IMR-90 (cell line): ENCODE data around the gene CARMIL1. TPM values are rescaled to one million over a fixed set of nuclear protein-coding genes. Genes with fewer than 3 reads are reported as not detected.

Experiments
- ATAC-seq: fragments of 200-7000 bp; cut with Tn5 transposase; 2 replicates; pipeline ENCODE4 v1.9.1; 2020; ENCODE audit warnings: low read depth, mild to moderate bottlenecking, moderate library complexity
- BruUV-seq: library from RNA; stranded (reverse); fragments of 400-500 nt; replicated peaks from 2 replicates; lab custom pipeline; 2021; lab: Mats Ljungman, UMichigan
- CTCF ChIA-PET: fragments of 300-600 bp; formaldehyde crosslinking; extraction: SDS; loops from one replicate; lab custom pipeline; 2021; ENCODE audit warnings: antibody characterized with exemption; lab: Yijun Ruan, JAX
- POLR2A ChIA-PET: fragments of 300-600 bp; sonication (Branson Sonifier 250); formaldehyde crosslinking; loops from one replicate; lab custom pipeline; 2022; ENCODE audit warnings: antibody characterized with exemption; ENCODE audit not compliant: unreplicated experiment; lab: Charles Lee
- DNase-seq: peaks from one replicate; pipeline ENCODE4 v3.0.0; 2013
- H2AFZ ChIP-seq: replicated peaks from 2 replicates; pipeline ENCODE3; 2013; ENCODE audit warnings: low read length, mild to moderate bottlenecking; ENCODE audit not compliant: poor library complexity
- H2AK5ac ChIP-seq: 2 replicates; pipeline ENCODE4 v1.6.1; 2013; ENCODE audit warnings: low read depth, low read length, inconsistent platforms
- H2AK9ac ChIP-seq: replicated peaks from 2 replicates; pipeline ENCODE3; 2013; ENCODE audit warnings: mild to moderate bottlenecking, low read depth, low read length, moderate library complexity; ENCODE audit not compliant: poor library complexity
- H2BK120ac ChIP-seq: 2 replicates; pipeline ENCODE4 v1.6.1; 2013; ENCODE audit warnings: low read depth, low read length, inconsistent platforms
- H2BK15ac ChIP-seq: 3 replicates; pipeline ENCODE4 v1.6.1; 2013; ENCODE audit warnings: low read depth, low read length, inconsistent platforms
- H2BK20ac ChIP-seq: 2 replicates; pipeline ENCODE4 v1.6.1; 2013; ENCODE audit warnings: low read depth, mild to moderate bottlenecking, inconsistent platforms, low read length, moderate library complexity
- H2BK5ac ChIP-seq: 2 replicates; pipeline ENCODE4 v1.6.1; 2013; ENCODE audit warnings: mild to moderate bottlenecking, low read depth, low read length, inconsistent platforms; ENCODE audit not compliant: poor library complexity, severe bottlenecking
- H3K14ac ChIP-seq: replicated peaks from 2 replicates; pipeline ENCODE4 v1.6.1; 2013; ENCODE audit warnings: low read depth, low read length, inconsistent platforms
- H3K18ac ChIP-seq: 2 replicates; pipeline ENCODE4 v1.6.1; 2013; ENCODE audit warnings: low read depth, low read length, control low read depth
- H3K23ac ChIP-seq: 2 replicates; pipeline ENCODE4 v1.6.1; 2013; ENCODE audit warnings: low read depth, low read length, inconsistent platforms
- H3K27ac ChIP-seq: 2 replicates; pipeline ENCODE4 v1.5.1; 2013; ENCODE audit warnings: mild to moderate bottlenecking, control low read depth, low read length; ENCODE audit not compliant: insufficient read depth
- H3K27me3 ChIP-seq: 2 replicates; pipeline ENCODE4 v1.6.1; 2013; ENCODE audit warnings: low read length; ENCODE audit not compliant: control insufficient read depth, insufficient read depth
- H3K36me3 ChIP-seq: 2 replicates; pipeline ENCODE4 v1.6.1; 2013; ENCODE audit warnings: low read length, mixed read lengths; ENCODE audit not compliant: control insufficient read depth, insufficient read depth
- H3K4ac ChIP-seq: 2 replicates; pipeline ENCODE4 v1.6.1; 2013; ENCODE audit warnings: low read depth, low read length, inconsistent platforms
- H3K4me1 ChIP-seq: 2 replicates; pipeline ENCODE4 v1.6.1; 2013; ENCODE audit warnings: low read length, mixed read lengths; ENCODE audit not compliant: control insufficient read depth, insufficient read depth
- H3K4me2 ChIP-seq: 2 replicates; pipeline ENCODE4 v1.6.1; 2013; ENCODE audit warnings: low read depth, mild to moderate bottlenecking, control low read depth, low read length, moderate library complexity
- H3K4me3 ChIP-seq: 2 replicates; pipeline ENCODE4 v1.5.1; 2013; ENCODE audit warnings: low read depth, mild to moderate bottlenecking, control low read depth, low read length, moderate library complexity; ENCODE audit not compliant: insufficient read depth
- H3K56ac ChIP-seq: 2 replicates; pipeline ENCODE4 v1.6.1; 2013; ENCODE audit warnings: low read length, inconsistent platforms; ENCODE audit not compliant: insufficient read depth; ENCODE audit errors: extremely low read depth
- H3K79me1 ChIP-seq, 2 experiments: 2 replicates each; pipeline ENCODE4 v1.6.1; 2013; ENCODE audit warnings: low read length in 2 of 2, inconsistent platforms in 1 of 2, low read depth in 1 of 2
- H3K9ac ChIP-seq: 2 replicates; pipeline ENCODE4 v1.6.1; 2013; ENCODE audit warnings: low read depth, low read length, control low read depth
- H3K9me1 ChIP-seq: 2 replicates; pipeline ENCODE4 v1.6.1; 2013; ENCODE audit warnings: low read length, inconsistent platforms; ENCODE audit not compliant: insufficient read depth
- H3K9me3 ChIP-seq: 2 replicates; pipeline ENCODE4 v1.6.1; 2013; ENCODE audit warnings: low read length; ENCODE audit not compliant: control insufficient read depth, insufficient read depth
- H4K20me1 ChIP-seq: 2 replicates; pipeline ENCODE4 v1.6.1; 2013; ENCODE audit warnings: low read length, inconsistent platforms; ENCODE audit not compliant: insufficient read depth
- H4K5ac ChIP-seq: 2 replicates; pipeline ENCODE4 v1.6.1; 2013; ENCODE audit warnings: mild to moderate bottlenecking, low read depth, low read length, control low read depth
- H4K8ac ChIP-seq, 2 experiments: 2 replicates each; pipeline ENCODE4 v1.6.1; 2013; ENCODE audit warnings: low read depth in 2 of 2, low read length in 2 of 2, control low read depth in 1 of 2, inconsistent platforms in 1 of 2
- H4K91ac ChIP-seq: 2 replicates; pipeline ENCODE4 v1.6.1; 2013; ENCODE audit warnings: low read depth, low read length, inconsistent platforms; ENCODE audit not compliant: insufficient read depth
- BHLHE40 ChIP-seq: fragments of 150-350 bp; IDR thresholded peaks from 2 replicates; pipeline ENCODE4 v1.6.1; 2016; ENCODE audit warnings: mild to moderate bottlenecking, low read depth, low read length
- CEBPB ChIP-seq: IDR thresholded peaks from 2 replicates; pipeline ENCODE4 v1.6.1; 2012; ENCODE audit warnings: low read depth, low read length, improper control_type of control experiment
- CHD1 ChIP-seq: IDR thresholded peaks from 2 replicates; pipeline ENCODE4 v1.6.1; 2012; ENCODE audit warnings: low read depth, low read length, improper control_type of control experiment
- ELK1 ChIP-seq: fragments of 150-350 bp; IDR thresholded peaks from 2 replicates; pipeline ENCODE4 v1.6.1; 2016; ENCODE audit warnings: low read depth, mild to moderate bottlenecking, low read length, moderate library complexity, borderline replicate concordance
- FOS ChIP-seq: fragments of 150-350 bp; IDR thresholded peaks from 2 replicates; pipeline ENCODE4 v1.6.1; 2016; ENCODE audit warnings: low read depth, low read length
- MAFK ChIP-seq: IDR thresholded peaks from 2 replicates; pipeline ENCODE4 v1.6.1; 2012; ENCODE audit warnings: low read depth, low read length, improper control_type of control experiment
- MAZ ChIP-seq: IDR thresholded peaks from 2 replicates; pipeline ENCODE4 v1.6.1; 2012; ENCODE audit warnings: low read depth, mild to moderate bottlenecking, low read length, improper control_type of control experiment, moderate library complexity, borderline replicate concordance
- MXI1 ChIP-seq: IDR thresholded peaks from 2 replicates; pipeline ENCODE4 v1.6.1; 2012; ENCODE audit warnings: low read depth, mild to moderate bottlenecking, low read length, moderate library complexity, borderline replicate concordance
- NFE2L2 ChIP-seq: fragments of 150-350 bp; IDR thresholded peaks from 2 replicates; pipeline ENCODE4 v1.6.1; 2016; ENCODE audit warnings: low read depth, mild to moderate bottlenecking, low read length
- POLR2A ChIP-seq: IDR thresholded peaks from 2 replicates; pipeline ENCODE4 v1.6.1; 2012; ENCODE audit warnings: mild to moderate bottlenecking, low read depth, low read length
- RAD21 ChIP-seq: IDR thresholded peaks from 2 replicates; pipeline ENCODE4 v1.6.1; 2012; ENCODE audit warnings: low read length, improper control_type of control experiment
- RCOR1 ChIP-seq: IDR thresholded peaks from 2 replicates; pipeline ENCODE4 v1.6.1; 2012; ENCODE audit warnings: mild to moderate bottlenecking, low read length, improper control_type of control experiment; ENCODE audit not compliant: insufficient replicate concordance
- RFX5 ChIP-seq: IDR thresholded peaks from 2 replicates; pipeline ENCODE4 v1.8.0; 2012; ENCODE audit warnings: low read depth, mild to moderate bottlenecking, low read length, moderate library complexity
- SMC3 ChIP-seq: fragments of 150-350 bp; IDR thresholded peaks from 2 replicates; pipeline ENCODE4 v1.6.1; 2016; ENCODE audit warnings: low read depth, mild to moderate bottlenecking, antibody characterized with exemption, low read length, moderate library complexity
- USF2 ChIP-seq: fragments of 150-350 bp; IDR thresholded peaks from 2 replicates; pipeline ENCODE4 v1.6.1; 2017; ENCODE audit warnings: mild to moderate bottlenecking, antibody characterized with exemption, low read length, low read depth
- WGBS, 2 experiments: methylation state at CpG; one replicate each; pipeline versions ENCODE4 v1.1.5 to v1.1.7; 2013; ENCODE audit warnings: missing lambda C conversion rate in 2 of 2; ENCODE audit not compliant: insufficient read length in 1 of 2; ENCODE audit errors: extremely low coverage in 2 of 2; 5-methylcytosine and 5-hydroxymethylcytosine counted together
- dilution Hi-C: fragments of 300-500 bp; cut with HindIII; formaldehyde crosslinking; loops from one replicate; pipeline ENCODE4 v1.14.3; 2018; ENCODE audit warnings: low sequenced_read_pairs; ENCODE audit not compliant: unreplicated experiment
- in situ Hi-C: fragments of 300-500 bp; cut with MboI; formaldehyde crosslinking; loops from 3 replicates; pipeline ENCODE4 v1.14.3; 2019; ENCODE audit warnings: low sequenced_read_pairs, inconsistent platforms, mixed read lengths
- intact Hi-C: fragments of 100-400 bp; cut with micrococcal nuclease; formaldehyde crosslinking; loops from 2 replicates; pipeline ENCODE4 v1.10.0; 2022
- polyA plus RNA-seq, 3 experiments: library from polyadenylated mRNA; depleted of rRNA; stranded (reverse); fragments of >200 nt; gene quantifications; 2 replicates each; pipeline ENCODE4 v1.2.3, GENCODE V29; 2012; ENCODE audit warnings: low replicate concordance in 1 of 3
- total RNA-seq: library from RNA; depleted of rRNA; stranded (reverse); fragments of >200 nt; gene quantifications from 2 replicates; pipeline ENCODE4 v1.2.3, GENCODE V29; 2012

CARMIL1 gene
- total and polyA plus RNA-seq, 2 of the 4 experiments (the other 2 are of a cell fraction), result 1.3 to 2.9 TPM

DNA sequence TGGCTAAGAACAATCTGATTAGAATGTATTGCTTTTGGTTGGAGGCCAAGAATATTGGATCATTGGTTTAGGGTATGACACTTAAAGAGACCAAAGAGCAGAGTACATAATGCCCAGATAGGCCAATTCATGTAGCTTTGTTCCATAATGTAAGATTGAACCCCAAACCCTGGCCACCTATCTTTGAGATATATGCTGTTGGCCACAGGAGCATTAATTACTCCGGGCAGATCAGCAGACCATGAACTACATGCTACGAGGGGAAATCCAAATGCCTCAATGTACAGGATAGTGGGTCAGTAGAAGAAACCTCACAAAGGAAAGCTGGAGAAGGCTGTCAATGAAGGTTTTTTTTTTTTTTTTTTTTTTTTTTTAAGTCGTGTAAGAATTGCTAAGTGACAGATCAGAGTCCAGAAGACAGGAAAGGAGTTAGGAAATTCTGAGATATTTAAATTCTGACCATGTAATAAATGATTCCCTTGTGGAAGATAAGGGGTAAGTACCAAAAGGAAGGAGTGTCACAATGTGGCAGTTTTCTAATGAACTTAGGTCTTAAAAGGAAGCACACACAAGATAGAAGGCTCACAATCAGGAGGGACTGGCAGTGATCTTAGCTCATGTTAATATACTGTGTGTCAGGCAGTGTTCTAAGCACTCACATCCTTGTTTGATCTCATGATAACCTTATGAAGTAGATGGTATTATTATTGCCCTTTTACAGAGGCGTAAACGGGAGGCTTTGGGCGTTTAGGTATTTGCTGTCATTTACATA, 61.4 kb downstream of the CARMIL1 start:
- Histone ChIP-seq H3K14ac (no peak overlapping the region), H3K27me3 (no peaks in the 10 kb centered on the region), H3K36me3 (no peaks in the 10 kb centered on the region), H3K27ac (no peak overlapping the region), H2AK5ac (no peak overlapping the region), H4K8ac (no peak overlapping the region), H2BK5ac (no peak overlapping the region), H4K91ac (no peak overlapping the region), H2BK120ac (no peak overlapping the region), H3K9ac (no peak overlapping the region), H3K4me1 (0 out of 2 replicates have a peak, but pooled peaks cover 1% of the 10 kb centered on the region), H2AK9ac (no peak overlapping the region), H3K4me2 (no peak overlapping the region), H3K9me1 (peaks cover 7% of the 10 kb centered on the region), H3K23ac (no peak overlapping the region), H4K20me1 (no peaks in the 10 kb centered on the region), H3K4me3 (no peak overlapping the region), H3K79me1 (peaks cover 0 to 6% of the 10 kb centered on the region in 2 experiments; a peak in 1 of 4 replicates), H2AFZ (no peak overlapping the region), H4K5ac (no peak overlapping the region), H3K18ac (no peak overlapping the region), H3K4ac (no peak overlapping the region), H3K56ac (no peak overlapping the region), H2BK20ac (no peak overlapping the region), H2BK15ac (no peak overlapping the region), H3K9me3 (no peaks in the 10 kb centered on the region)
- DNase-seq (no peak), ATAC-seq (no peak)
- no TSS peak for BruUV-seq
- dilution Hi-C loops, result no loop called here
- intact Hi-C loops, result no loop called here
- ChIA-PET POLR2A (no interaction called here), CTCF (no interaction called here)
- WGBS, 2 experiments, result 40% methylated on average over 1 of the region's 6 CpGs; no CpG with 5 or more reads in 1 of the 2 experiments
- in situ Hi-C loops, result no loop called here
- TF ChIP-seq CHD1 (no peak), MAZ (no peak), NFE2L2 (no peak), RAD21 (no peak), USF2 (no peak), ELK1 (no peak), FOS (no peak), SMC3 (no peak), MXI1 (no peak), POLR2A (no peak), MAFK (no peak), RCOR1 (no peak), BHLHE40 (no peak), RFX5 (no peak), CEBPB (no peak)
